Fibroblast of skin of left quadriceps (primary cell): Measurements from ENCODE around the gene LAMP1.
"Not testable (repeated sequence)": the region's sequence is repeated elsewhere in the genome, so short reads cannot be mapped to it uniquely, and the experiment has no call there.

Experiments
- DNase-seq, 2 experiments: peaks; one replicate each; pipeline ENCODE4 v3.0.0-alpha.2; 2013; ENCODE audit warnings: low read depth in 2 of 2

The LAMP1 gene, protein sequence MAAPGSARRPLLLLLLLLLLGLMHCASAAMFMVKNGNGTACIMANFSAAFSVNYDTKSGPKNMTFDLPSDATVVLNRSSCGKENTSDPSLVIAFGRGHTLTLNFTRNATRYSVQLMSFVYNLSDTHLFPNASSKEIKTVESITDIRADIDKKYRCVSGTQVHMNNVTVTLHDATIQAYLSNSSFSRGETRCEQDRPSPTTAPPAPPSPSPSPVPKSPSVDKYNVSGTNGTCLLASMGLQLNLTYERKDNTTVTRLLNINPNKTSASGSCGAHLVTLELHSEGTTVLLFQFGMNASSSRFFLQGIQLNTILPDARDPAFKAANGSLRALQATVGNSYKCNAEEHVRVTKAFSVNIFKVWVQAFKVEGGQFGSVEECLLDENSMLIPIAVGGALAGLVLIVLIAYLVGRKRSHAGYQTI

GRCh38 chr13:113296823-113297369 is at the start of gene LAMP1:
Gene LAMP1 (plus strand): TSS chr13:113297239. CDS start chr13:113297435, 196 bp downstream.
- peak; percentile 97 to 98 for DNase-seq

DNA sequence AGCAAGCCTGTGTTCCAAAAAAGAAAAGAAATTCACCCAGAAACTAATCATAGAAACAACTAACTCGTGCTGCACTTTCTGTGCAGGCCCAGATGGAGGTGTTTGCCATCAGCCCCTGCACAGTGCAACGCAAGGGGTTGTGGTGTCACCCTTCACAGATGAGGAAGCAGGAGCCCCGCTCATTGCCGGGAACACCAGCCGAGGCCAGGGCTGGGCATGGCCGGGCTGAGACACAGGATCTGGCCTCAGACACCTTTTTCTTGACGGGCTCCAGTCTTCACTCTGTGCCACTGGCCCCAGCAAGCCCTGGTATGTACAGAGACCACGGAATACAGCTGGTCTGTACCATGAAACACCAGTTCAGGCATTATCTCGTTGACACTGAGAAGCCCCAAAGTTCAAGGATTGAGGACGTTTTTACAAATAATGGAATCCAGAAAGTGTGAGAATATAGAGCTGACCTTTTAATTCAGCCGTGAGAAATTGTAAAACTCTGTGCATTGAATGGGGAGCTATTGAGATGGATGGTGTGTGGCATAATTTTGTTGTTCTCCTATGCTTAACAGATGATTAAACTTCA is 44.4 kb upstream of the LAMP1 start:
- no peak for DNase-seq

GRCh38 chr13:113257908-113258307 is 39.1 kb upstream of the LAMP1 start:
- DNase-seq: not testable (repeated sequence)

GRCh38 chr13:113258321-113259054 is 38.6 kb upstream of the LAMP1 start:
- no peak for DNase-seq

DNA sequence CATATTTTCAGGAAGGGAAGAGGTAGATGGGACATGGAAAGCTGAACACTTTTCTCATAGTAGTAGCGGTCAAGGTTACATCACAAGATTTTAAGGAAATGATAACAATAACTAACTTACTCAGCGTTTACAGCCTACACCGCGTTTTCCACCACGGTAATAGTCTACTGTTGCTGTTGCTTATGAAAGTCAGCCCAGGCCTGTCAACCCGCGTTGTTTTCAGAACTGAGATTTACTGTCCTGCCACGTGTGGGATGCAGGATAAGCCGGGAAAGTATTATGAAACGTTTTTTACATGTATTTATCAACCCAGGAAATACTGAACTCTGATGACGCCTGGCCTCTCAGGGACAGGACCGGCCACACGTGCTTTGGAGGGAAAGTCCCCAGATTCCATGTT is 36.0 kb upstream of the LAMP1 start:
- DNase-seq: no peak

- DNase-seq: not testable (repeated sequence)
Observed at GRCh38 chr13:113263016-113263415, 34.0 kb upstream of the LAMP1 start.

GRCh38 chr13:113267642-113268405 is 29.2 kb upstream of the LAMP1 start:
- DNase-seq: no peak

DNA sequence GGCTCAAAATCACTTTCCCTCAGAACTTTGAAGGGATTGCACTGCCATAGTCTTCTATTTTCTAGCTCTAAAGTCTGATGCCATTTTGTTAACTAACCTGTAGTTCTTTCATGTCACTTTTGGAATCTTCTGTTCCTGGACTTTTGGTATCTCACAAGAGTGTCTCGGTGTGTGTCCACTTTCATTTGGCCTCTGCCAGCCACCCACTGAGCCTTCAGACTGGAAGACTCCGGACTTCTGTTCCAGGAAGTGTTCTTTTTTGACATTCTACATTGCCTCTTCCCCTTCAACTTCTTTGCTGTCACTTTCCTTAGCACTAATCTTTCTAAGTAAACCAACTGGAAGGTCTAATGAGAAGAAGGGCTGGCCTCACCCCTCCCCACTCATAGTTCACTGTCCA is 25.0 kb upstream of the LAMP1 start:
- no peak for DNase-seq

GRCh38 chr13:113272701-113273181 is 24.3 kb upstream of the LAMP1 start:
- no peak for DNase-seq

- DNase-seq: no peak
Observed at GRCh38 chr13:113273321-113273720, 23.7 kb upstream of the LAMP1 start.

- no peak for DNase-seq
Observed at GRCh38 chr13:113273851-113274590, 23.0 kb upstream of the LAMP1 start.

DNA sequence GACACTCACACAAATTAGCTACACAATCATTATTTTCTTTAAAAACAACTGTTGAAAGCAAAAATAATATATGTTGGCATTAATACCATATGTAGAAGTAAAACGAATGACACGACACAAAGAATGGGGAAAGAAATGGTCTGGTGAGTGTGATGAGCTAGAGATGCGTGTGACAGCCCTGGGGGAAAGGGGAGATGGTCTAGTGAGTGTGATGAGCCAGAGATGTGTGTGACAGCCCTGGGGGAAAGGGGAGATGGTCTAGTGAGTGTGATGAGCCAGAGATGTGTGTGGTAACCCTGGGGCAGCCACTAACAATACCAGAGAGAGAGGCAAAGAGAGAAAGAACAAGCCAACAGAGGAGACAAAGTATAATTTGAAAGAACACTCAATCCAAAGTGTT is 22.3 kb upstream of the LAMP1 start:
- DNase-seq: no peak

GRCh38 chr13:113275387-113275786 is 21.7 kb upstream of the LAMP1 start:
- DNase-seq: peak; percentile 14 to 20

GRCh38 chr13:113280126-113280525 is 16.9 kb upstream of the LAMP1 start:
- DNase-seq: no peak

GRCh38 chr13:113283904-113284303 is 13.1 kb upstream of the LAMP1 start:
- DNase-seq: no peak

DNA sequence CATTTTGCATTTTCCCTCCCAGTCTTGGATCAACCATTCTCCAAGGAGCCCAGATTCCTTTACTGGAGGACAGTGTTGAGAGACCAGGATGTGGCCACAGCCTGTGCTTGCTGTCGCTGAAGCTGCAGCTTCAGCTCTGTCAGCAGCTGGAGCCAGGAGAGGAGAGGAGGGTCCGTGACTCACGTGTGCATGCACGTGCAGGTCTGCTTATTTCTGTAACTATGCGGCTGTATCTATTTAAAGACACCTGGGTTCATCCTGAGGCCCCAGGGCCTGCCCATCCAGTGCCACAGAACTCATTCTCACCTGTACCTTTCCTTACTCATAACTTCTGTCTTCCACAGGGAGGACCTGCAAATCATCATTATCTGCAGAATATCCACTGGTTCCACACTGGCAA is 8.2 kb upstream of the LAMP1 start:
- no peak for DNase-seq

DNA sequence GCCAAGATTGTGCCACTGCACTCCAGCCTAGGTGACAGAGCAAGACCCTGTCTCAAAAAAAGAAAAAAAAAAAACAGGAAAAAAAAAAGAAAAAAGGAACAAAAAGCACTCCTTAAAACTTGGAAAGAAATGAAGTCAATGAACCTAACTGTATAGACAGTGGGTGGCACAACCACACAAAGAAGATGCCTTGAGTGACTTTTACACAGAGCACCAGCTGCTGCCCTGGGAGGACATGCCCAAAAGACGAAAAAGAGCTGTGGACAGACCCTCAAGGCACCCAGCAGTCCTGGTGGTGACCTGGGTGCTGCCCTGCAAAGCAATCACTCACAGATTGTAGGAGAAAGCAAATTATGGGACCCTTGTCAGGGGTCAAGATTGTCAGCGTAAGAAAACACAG is 5.9 kb upstream of the LAMP1 start:
- no peak for DNase-seq

DNA sequence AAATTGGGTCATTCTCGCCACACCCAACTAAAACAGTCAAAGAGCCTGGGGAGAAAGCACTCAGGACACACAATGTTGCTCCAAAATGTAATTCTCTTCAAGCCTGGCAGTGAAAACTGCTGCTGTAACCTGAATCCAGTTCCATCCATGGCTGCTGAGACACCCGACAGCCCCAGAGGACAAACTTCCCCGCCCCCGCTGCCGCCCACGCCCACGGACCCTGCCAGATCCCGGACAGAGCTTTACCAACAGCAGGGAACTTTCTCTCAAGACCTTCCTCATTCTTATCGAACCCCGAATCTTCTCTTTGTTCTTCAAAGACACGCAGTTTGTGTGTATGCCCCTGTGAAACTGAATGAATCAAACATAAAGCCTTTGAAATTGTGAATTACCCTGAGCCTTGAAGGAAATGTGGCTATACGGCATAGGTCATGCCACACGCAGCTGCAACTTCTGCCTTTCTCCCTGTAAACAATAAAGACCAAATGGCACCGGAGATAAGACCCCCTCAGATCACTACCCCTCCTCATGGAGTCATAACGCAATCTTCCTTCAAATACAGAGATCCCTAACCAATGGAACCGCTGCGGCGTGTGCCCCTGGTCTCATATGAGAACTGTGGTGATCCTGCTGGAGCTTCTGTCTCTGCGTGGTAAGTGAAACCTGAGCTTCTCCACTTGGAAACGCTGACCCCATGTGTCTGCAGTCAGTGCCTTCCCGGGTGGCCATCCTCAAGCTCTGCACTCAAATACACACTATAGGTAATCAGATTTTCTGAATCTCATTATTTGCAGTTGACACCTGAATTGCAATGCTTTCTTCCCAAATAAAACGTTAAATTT is 4.8 kb upstream of the LAMP1 start:
- DNase-seq: no peak

GRCh38 chr13:113293686-113294085 is 3.4 kb upstream of the LAMP1 start:
- no peak for DNase-seq

GRCh38 chr13:113295776-113296175 is 1.3 kb upstream of the LAMP1 start:
- DNase-seq: no peak
